NB4 (cell line): ENCODE measurements around the gene RAB11FIP3.

ENCODE experiments used
- DNase-seq: peaks from one replicate; pipeline ENCODE4 v3.0.0; 2010; ENCODE audit warnings: low read depth
- H3K4me3 ChIP-seq: one replicate; pipeline ENCODE4 v1.5.1; 2011; ENCODE audit warnings: mild to moderate bottlenecking, low read depth, low read length, moderate library complexity
- CTCF ChIP-seq: IDR thresholded peaks from one replicate; pipeline ENCODE4 v1.5.1; 2012; ENCODE audit warnings: low read depth, low read length
- MAX ChIP-seq: IDR thresholded peaks from 2 replicates; pipeline ENCODE4 v1.6.1; 2011; ENCODE audit warnings: low read depth, low read length
- MYC ChIP-seq: IDR thresholded peaks from 2 replicates; pipeline ENCODE4 v1.6.1; 2011; ENCODE audit warnings: low read depth, low read length
- POLR2A ChIP-seq: IDR thresholded peaks from 2 replicates; pipeline ENCODE4 v1.6.1; 2011; ENCODE audit warnings: mild to moderate bottlenecking; ENCODE audit not compliant: insufficient read length; ENCODE audit errors: extremely low read depth

Gene RAB11FIP3

GRCh38 chr16:513950-514349, 88.5 kb downstream of the RAB11FIP3 start:
- DNase-seq = no peak
- no peak overlapping the region for H3K4me3 ChIP-seq
- TF ChIP-seq POLR2A (no peak), MAX (no peak), MYC (no peak), CTCF (no peak)

GRCh38 chr16:515175-515938, 89.9 kb downstream of the RAB11FIP3 start:
- no peak for DNase-seq
- no peak overlapping the region for H3K4me3 ChIP-seq
- no peak for TF ChIP-seq MYC
- TF ChIP-seq MAX = no peak
- no peak for TF ChIP-seq CTCF
- TF ChIP-seq POLR2A = no peak

- DNase-seq = no peak
- H3K4me3 ChIP-seq = no peak overlapping the region
- TF ChIP-seq POLR2A (no peak), CTCF (no peak), MAX (no peak), MYC (no peak)
Measured at GRCh38 chr16:515939-516226, 90.4 kb downstream of the RAB11FIP3 start.

- DNase-seq = no peak
- H3K4me3 ChIP-seq = no peak overlapping the region
- TF ChIP-seq CTCF = no peak
- TF ChIP-seq POLR2A = no peak
- no peak for TF ChIP-seq MAX
- TF ChIP-seq MYC = no peak
Measured at GRCh38 chr16:516301-516700, 90.9 kb downstream of the RAB11FIP3 start.

- TF ChIP-seq MYC (no peak), CTCF (no peak), MAX (no peak), POLR2A (no peak)
- no peak for DNase-seq
- H3K4me3 ChIP-seq = no peak overlapping the region
Measured at GRCh38 chr16:518858-519257, 93.4 kb downstream of the RAB11FIP3 start.

GRCh38 chr16:519425-519824, 94.0 kb downstream of the RAB11FIP3 start:
- no peak for TF ChIP-seq MAX
- TF ChIP-seq CTCF = no peak
- TF ChIP-seq MYC = no peak
- TF ChIP-seq POLR2A = no peak
- no peak overlapping the region for H3K4me3 ChIP-seq
- DNase-seq = no peak
